PFSK-1 (cell line): ENCODE results near the gene OTUD5.

ENCODE experiments used
- FOXP2 ChIP-seq: optimal IDR thresholded peaks from 2 replicates; pipeline ENCODE3; 2011; ENCODE audit warnings: borderline replicate concordance, control low read depth, inconsistent platforms; ENCODE audit not compliant: insufficient read depth; ENCODE audit errors: extremely low read length, extremely low read depth
- POLR2AphosphoS5 ChIP-seq: IDR thresholded peaks from 2 replicates; pipeline ENCODE4 v1.6.1; 2012; ENCODE audit warnings: low read depth, mild to moderate bottlenecking, control low read depth, low read length, moderate library complexity
- REST ChIP-seq, 2 experiments: IDR thresholded peaks; 2 replicates each; pipeline versions ENCODE4 v1.6.1 to v1.8.0; 2011 to 2012; ENCODE audit warnings: low read depth in 2 of 2, low read length in 2 of 2, control low read depth in 1 of 2, inconsistent platforms in 1 of 2, mild to moderate bottlenecking in 1 of 2, moderate library complexity in 1 of 2; ENCODE audit not compliant: insufficient read depth in 1 of 2
- SIN3A ChIP-seq: IDR thresholded peaks from 2 replicates; pipeline ENCODE4 v1.6.1; 2012; ENCODE audit warnings: mild to moderate bottlenecking, low read length, moderate library complexity, borderline replicate concordance; ENCODE audit not compliant: insufficient read depth
- TAF1 ChIP-seq: IDR thresholded peaks from 2 replicates; pipeline ENCODE4 v1.6.1; 2012; ENCODE audit warnings: low read length, control low read depth, borderline replicate concordance; ENCODE audit not compliant: insufficient read depth

OTUD5 gene

DNA sequence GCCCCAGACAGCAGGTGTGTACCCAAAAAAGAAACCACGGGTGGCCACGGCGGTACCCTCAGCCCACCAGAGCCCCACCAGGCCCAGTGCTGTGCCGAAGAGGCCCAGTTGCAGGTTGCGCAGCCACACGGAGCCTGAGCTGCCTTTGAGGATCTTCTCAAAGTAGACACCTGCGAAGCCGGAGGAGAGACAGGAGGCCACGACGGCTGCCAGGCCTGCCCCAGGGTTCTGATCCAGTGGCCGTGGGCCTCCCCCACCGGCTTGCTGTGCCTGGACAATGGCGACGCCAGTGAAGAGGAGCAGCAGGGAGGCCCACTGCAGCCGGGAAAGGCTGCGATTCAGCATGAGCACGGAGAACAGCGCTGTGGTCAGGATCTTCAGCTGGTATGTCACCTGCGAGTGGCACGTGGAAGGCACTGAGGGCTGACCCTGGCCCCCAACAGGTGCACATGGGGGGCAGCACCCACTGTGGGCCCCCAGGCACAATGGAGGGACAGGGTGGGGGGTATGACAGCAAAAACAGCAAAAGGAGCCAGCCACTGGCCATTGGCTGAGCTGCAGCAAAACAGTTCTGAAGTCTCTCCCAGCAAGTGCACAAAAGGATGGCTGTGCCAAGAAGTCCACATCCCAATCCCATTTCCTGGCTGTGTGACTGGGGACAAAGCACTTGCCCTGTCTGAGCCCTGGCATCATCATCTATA is 52.2 kb downstream of the OTUD5 start:
- TF ChIP-seq SIN3A, result no peak
- TF ChIP-seq FOXP2, result no peak
- TF ChIP-seq REST (IDR thresholded peaks at IDR 0.05; ENCODE audit: insufficient read depth in 1 of 2, low read depth in 2 of 2, low read length in 2 of 2), result no peak
- no peak for TF ChIP-seq TAF1
- TF ChIP-seq POLR2AphosphoS5, result no peak

DNA sequence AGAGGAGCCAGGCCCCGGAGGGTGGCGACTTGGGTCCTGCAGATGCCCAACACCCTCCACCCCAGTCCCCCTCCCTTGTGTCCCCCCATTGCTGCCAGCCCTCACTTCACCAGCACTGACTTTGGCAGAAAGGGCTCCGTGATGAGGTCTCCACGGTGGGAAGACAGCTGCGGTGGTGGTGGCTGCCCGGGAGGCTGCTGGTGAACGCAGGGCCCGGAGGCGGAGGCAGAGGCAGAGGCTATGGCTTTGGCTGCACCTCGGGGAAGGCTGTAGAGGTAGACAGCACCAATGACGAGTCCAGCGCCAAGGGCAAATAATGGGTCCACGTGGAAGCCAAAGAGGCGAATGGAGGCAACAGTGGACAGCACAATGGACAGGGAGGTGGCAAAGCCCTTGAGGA is 52.8 kb downstream of the OTUD5 start:
- TF ChIP-seq SIN3A (no peak), REST (IDR thresholded peaks at IDR 0.05; ENCODE audit: insufficient read depth in 1 of 2, low read depth in 2 of 2, low read length in 2 of 2) (no peak), TAF1 (no peak), POLR2AphosphoS5 (no peak), FOXP2 (no peak)

DNA sequence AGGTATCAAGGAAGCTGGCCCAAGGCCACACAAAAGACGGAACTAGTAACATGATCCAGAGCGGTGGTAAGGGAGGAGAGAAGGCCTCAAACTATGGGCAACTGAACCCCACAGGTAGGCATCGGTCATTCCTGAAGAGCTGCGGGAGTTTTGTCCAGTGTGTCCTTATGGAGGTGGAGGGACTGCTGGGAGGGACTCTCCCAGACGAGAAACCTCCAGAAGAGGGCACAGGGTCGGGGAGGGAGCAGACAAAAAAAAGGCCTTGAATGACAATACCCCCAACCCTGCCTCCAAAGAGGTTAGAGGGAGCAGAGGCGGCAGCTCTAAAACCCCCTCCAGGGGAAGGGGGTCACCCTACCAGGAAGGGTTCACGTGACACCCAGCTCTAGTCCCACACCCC is 53.2 kb downstream of the OTUD5 start:
- TF ChIP-seq SIN3A (no peak), POLR2AphosphoS5 (no peak; the same call in 1 of the 2 replicates), FOXP2 (no peak), REST (IDR thresholded peaks at IDR 0.05; ENCODE audit: insufficient read depth in 1 of 2, low read depth in 2 of 2, low read length in 2 of 2) (no peak), TAF1 (no peak)

DNA sequence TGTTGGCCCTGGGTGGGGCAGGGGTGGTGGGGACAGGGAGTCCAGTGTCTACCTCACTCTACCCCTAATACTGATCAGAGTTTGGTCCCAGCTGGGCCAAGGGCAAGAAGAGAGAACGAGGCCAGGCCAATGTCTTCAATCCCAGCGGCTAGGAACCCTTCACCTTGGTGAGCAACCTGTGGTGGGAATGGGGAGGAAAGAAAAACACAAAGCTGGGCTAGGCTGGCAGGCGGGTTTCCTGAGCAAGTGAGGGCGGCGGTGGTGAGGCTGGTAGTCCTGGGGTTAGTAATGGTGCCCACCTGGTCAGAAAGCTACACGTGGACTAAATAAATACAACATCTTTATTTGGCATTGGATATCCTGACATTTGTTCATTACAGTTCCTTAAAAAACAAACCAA is 54.1 kb downstream of the OTUD5 start:
- TF ChIP-seq SIN3A (no peak), FOXP2 (no peak), REST (IDR thresholded peaks at IDR 0.05; ENCODE audit: insufficient read depth in 1 of 2, low read depth in 2 of 2, low read length in 2 of 2) (no peak), TAF1 (no peak), POLR2AphosphoS5 (no peak)

GRCh38 chrX:48902776-48903175 is 54.6 kb downstream of the OTUD5 start:
- TF ChIP-seq POLR2AphosphoS5 (no peak), FOXP2 (no peak), TAF1 (no peak), REST (IDR thresholded peaks at IDR 0.05; ENCODE audit: insufficient read depth in 1 of 2, low read depth in 2 of 2, low read length in 2 of 2) (no peak), SIN3A (no peak)
